DMS 273 (cell line): Measurements from ENCODE around the gene CALM3.

ENCODE experiments used
- DNase-seq: peaks from one replicate; lab custom pipeline; 2025; ENCODE audit not compliant: unreplicated experiment; lab: John Stamatoyannopoulos, UW

Gene CALM3

GRCh38 chr19:46634656-46635218 is 33.6 kb downstream of the CALM3 start:
- peak; percentile 52 for DNase-seq

GRCh38 chr19:46635920-46636761 is 35.0 kb downstream of the CALM3 start, which contains the start of gene GNG8:
Gene GNG8, minus strand, starts transcription at chr19:46636202. Its CDS starts 1,520 bp downstream, at chr19:46634682.
- no peak for DNase-seq

GRCh38 chr19:46637224-46637623 is 36.1 kb downstream of the CALM3 start:
- no peak for DNase-seq

- DNase-seq, result peak; percentile 45
Observed at GRCh38 chr19:46639358-46640182, 38.4 kb downstream of the CALM3 start.

- DNase-seq, result no peak
Observed at GRCh38 chr19:46640656-46641055, 39.5 kb downstream of the CALM3 start.

- DNase-seq, result no peak
Observed at GRCh38 chr19:46644720-46645119, 43.6 kb downstream of the CALM3 start.

GRCh38 chr19:46646402-46646801 is 45.3 kb downstream of the CALM3 start:
- no peak for DNase-seq

GRCh38 chr19:46648060-46648960 is 47.2 kb downstream of the CALM3 start:
- no peak for DNase-seq

GRCh38 chr19:46648961-46649960 is 48.1 kb downstream of the CALM3 start:
- DNase-seq, result no peak

- no peak for DNase-seq
Observed at GRCh38 chr19:46650445-46650844, 49.3 kb downstream of the CALM3 start.

- DNase-seq, result no peak
Observed at GRCh38 chr19:46654621-46655152, 53.6 kb downstream of the CALM3 start.

- DNase-seq, result no peak
Observed at GRCh38 chr19:46656541-46656940, 55.4 kb downstream of the CALM3 start.

- peak; percentile 53 for DNase-seq
Observed at GRCh38 chr19:46659151-46660007, 58.2 kb downstream of the CALM3 start.

GRCh38 chr19:46660008-46660517 is 58.9 kb downstream of the CALM3 start:
- peak; percentile 53 for DNase-seq
